HCT116 (cell line): Measurements from ENCODE around the gene GABRA5. TPM values are rescaled to one million over a fixed set of nuclear protein-coding genes. Genes with fewer than 3 reads are reported as not detected.

Source experiments
- ATAC-seq: fragments of 200-7000 bp; cut with Tn5 transposase; 2 replicates; pipeline ENCODE4 v1.9.1; 2020; ENCODE audit warnings: mild to moderate bottlenecking, moderate library complexity
- BruUV-seq: library from RNA; stranded (reverse); fragments of 400-500 nt; replicated peaks from 2 replicates; lab custom pipeline; 2021; lab: Mats Ljungman, UMichigan
- CTCF ChIA-PET: fragments of 300-600 bp; sonication (Branson Sonifier 250); formaldehyde crosslinking; loops from one replicate; lab custom pipeline; 2021; ENCODE audit warnings: antibody characterized with exemption; lab: Charles Lee
- POLR2A ChIA-PET: fragments of 300-600, 350-600 bp; sonication (Branson Sonifier 250); formaldehyde crosslinking; loops from one replicate; lab custom pipeline; 2021; ENCODE audit warnings: antibody characterized with exemption; lab: Charles Lee
- RAD21 ChIA-PET, 2 experiments: fragments of 300-600 bp; sonication (Branson Sonifier 250); formaldehyde crosslinking; loops; one replicate each; lab custom pipeline; 2023; ENCODE audit warnings: low total read pairs in 2 of 2; ENCODE audit not compliant: uncharacterized antibody in 2 of 2, unreplicated experiment in 2 of 2, low non-redundant PET in 1 of 2; lab: Charles Lee
- DNase-seq: peaks from one replicate; pipeline ENCODE4 v3.0.0-alpha.2; 2010; ENCODE audit warnings: low read depth, low spot score
- H2AFZ ChIP-seq: fragments of 200-600 bp; shearing (Covaris generic), sonication (generic); 2 replicates; pipeline ENCODE4 v1.6.1; 2017; ENCODE audit warnings: low read depth, mixed run types, mixed read lengths, antibody characterized with exemption, low read length; ENCODE audit not compliant: poor library complexity, severe bottlenecking
- H3K27ac ChIP-seq: 2 replicates; pipeline ENCODE4 v1.5.1; 2012; ENCODE audit warnings: low read depth, low read length
- H3K27me3 ChIP-seq: fragments of 200-600 bp; sonication (generic); 2 replicates; pipeline ENCODE4 v1.6.1; 2016; ENCODE audit warnings: mixed run types, low read length, mixed read lengths; ENCODE audit not compliant: insufficient read depth
- H3K36me3 ChIP-seq, 2 experiments: fragments of 200-500 bp in 1 of 2; fragments of 200-600 bp in 1 of 2; sonication (Bioruptor generic) in 1 of 2; sonication (generic) in 1 of 2; 2 replicates each; pipeline versions ENCODE4 v1.5.1 to v1.6.1; 2014 to 2016; ENCODE audit warnings: low read length in 2 of 2, inconsistent platforms in 1 of 2, mixed read lengths in 1 of 2, mixed run types in 1 of 2; ENCODE audit not compliant: insufficient read depth in 2 of 2, control insufficient read depth in 1 of 2
- H3K4me1 ChIP-seq, 2 experiments: fragments of 200-600 bp in 1 of 2; sonication (generic) in 1 of 2; 2 replicates each; pipeline versions ENCODE4 v1.5.1 to v1.6.1; 2012 to 2017; ENCODE audit warnings: low read length in 2 of 2, inconsistent platforms in 1 of 2, mild to moderate bottlenecking in 1 of 2, mixed read lengths in 1 of 2, mixed run types in 1 of 2, moderate library complexity in 1 of 2; ENCODE audit not compliant: insufficient read depth in 2 of 2, control insufficient read depth in 1 of 2
- H3K4me2 ChIP-seq: fragments of 200-600 bp; sonication (generic); 2 replicates; pipeline ENCODE4 v1.6.1; 2017; ENCODE audit warnings: mixed run types, low read length, mixed read lengths
- H3K4me3 ChIP-seq, 2 experiments: fragments of 200-600 bp in 1 of 2; sonication (generic) in 1 of 2; replicated peaks in 1 of 2; 2 replicates each; pipeline ENCODE4 v1.5.1; 2011 to 2016; ENCODE audit warnings: low read length in 2 of 2, control low read depth in 1 of 2, low read depth in 1 of 2, mild to moderate bottlenecking in 1 of 2, mixed read lengths in 1 of 2, mixed run types in 1 of 2
- H3K79me2 ChIP-seq: fragments of 200-600 bp; sonication (generic); 2 replicates; pipeline ENCODE4 v1.6.1; 2017; ENCODE audit warnings: mild to moderate bottlenecking, mixed run types, low read length, moderate library complexity, mixed read lengths; ENCODE audit not compliant: insufficient read depth
- H3K9ac ChIP-seq: fragments of 200-600 bp; sonication (generic); 2 replicates; pipeline ENCODE4 v1.6.1; 2016; ENCODE audit warnings: low read length, mixed read lengths
- H3K9me2 ChIP-seq: fragments of 200-600 bp; sonication (generic), shearing (Covaris generic); 2 replicates; pipeline ENCODE4 v1.6.1; 2017; ENCODE audit warnings: mixed run types, mild to moderate bottlenecking, moderate library complexity; ENCODE audit not compliant: insufficient read depth
- H3K9me3 ChIP-seq, 2 experiments: fragments of 200-500 bp in 1 of 2; fragments of 200-600 bp in 1 of 2; sonication (Bioruptor generic) in 1 of 2; sonication (generic) in 1 of 2; 2 replicates each; pipeline ENCODE4 v1.6.1; 2014 to 2017; ENCODE audit warnings: low read length in 2 of 2, mixed read lengths in 2 of 2, inconsistent platforms in 1 of 2, low read depth in 1 of 2, mild to moderate bottlenecking in 1 of 2, mixed run types in 1 of 2, moderate library complexity in 1 of 2; ENCODE audit not compliant: control insufficient read depth in 1 of 2, insufficient read depth in 1 of 2
- H4K20me1 ChIP-seq: fragments of 200-600 bp; sonication (generic), shearing (Covaris generic); 2 replicates; pipeline ENCODE4 v1.6.1; 2017; ENCODE audit warnings: mixed run types, mild to moderate bottlenecking, moderate library complexity; ENCODE audit not compliant: insufficient read depth
- ATF3 ChIP-seq: IDR thresholded peaks from 2 replicates; pipeline ENCODE4 v1.6.1; 2012
- CEBPB ChIP-seq: IDR thresholded peaks from 2 replicates; pipeline ENCODE4 v1.6.1; 2012; ENCODE audit warnings: low read depth
- CTCF ChIP-seq, 3 experiments: fragments of 200-600 bp in 1 of 3; sonication (generic) in 1 of 3; IDR thresholded peaks in 2 of 3; conservative IDR thresholded peaks in 1 of 3; 2 replicates each; pipeline ENCODE4 v1.5.1; 2012 to 2017; ENCODE audit warnings: low read depth in 2 of 3, low read length in 2 of 3, antibody characterized with exemption in 1 of 3, borderline replicate concordance in 1 of 3, control low read depth in 1 of 3, mild to moderate bottlenecking in 1 of 3, mixed read lengths in 1 of 3, mixed run types in 1 of 3, moderate library complexity in 1 of 3; ENCODE audit not compliant: insufficient read depth in 1 of 3
- EGR1 ChIP-seq: IDR thresholded peaks from 2 replicates; pipeline ENCODE4 v1.6.1; 2012; ENCODE audit warnings: low read depth
- ELF1 ChIP-seq: IDR thresholded peaks from 2 replicates; pipeline ENCODE4 v1.6.1; 2012; ENCODE audit warnings: low read depth, borderline replicate concordance
- EZH2phosphoT487 ChIP-seq: fragments of 200-600 bp; IDR thresholded peaks from 2 replicates; pipeline ENCODE4 v1.6.1; 2018; ENCODE audit warnings: antibody characterized with exemption, borderline replicate concordance
- FOSL1 ChIP-seq: IDR thresholded peaks from 2 replicates; pipeline ENCODE4 v1.6.1; 2012; ENCODE audit warnings: low read depth
- JUND ChIP-seq: IDR thresholded peaks from 2 replicates; pipeline ENCODE4 v1.6.1; 2012
- POLR2A ChIP-seq: IDR thresholded peaks from 2 replicates; pipeline ENCODE4 v1.7.0; 2011; ENCODE audit warnings: borderline replicate concordance; ENCODE audit not compliant: insufficient read depth, insufficient read length; ENCODE audit errors: extremely low read depth
- POLR2AphosphoS5 ChIP-seq: IDR thresholded peaks from 2 replicates; pipeline ENCODE4 v1.6.1; 2011; ENCODE audit warnings: mild to moderate bottlenecking, low read depth, low read length, moderate library complexity
- RAD21 ChIP-seq: IDR thresholded peaks from 2 replicates; pipeline ENCODE4 v1.6.1; 2012; ENCODE audit warnings: low read depth, mild to moderate bottlenecking
- SIN3A ChIP-seq: IDR thresholded peaks from 2 replicates; pipeline ENCODE4 v1.6.1; 2012; ENCODE audit warnings: low read depth
- SP1 ChIP-seq: IDR thresholded peaks from 2 replicates; pipeline ENCODE4 v1.6.1; 2012; ENCODE audit warnings: low read depth
- SRF ChIP-seq: IDR thresholded peaks from 2 replicates; pipeline ENCODE4 v1.6.1; 2012; ENCODE audit warnings: low read depth
- YY1 ChIP-seq: IDR thresholded peaks from 2 replicates; pipeline ENCODE4 v1.6.1; 2011; ENCODE audit warnings: low read length, low read depth, moderate library complexity, mild to moderate bottlenecking; ENCODE audit not compliant: insufficient replicate concordance; ENCODE audit errors: extremely low read depth
- ZBTB33 ChIP-seq: IDR thresholded peaks from 2 replicates; pipeline ENCODE4 v1.6.1; 2011; ENCODE audit warnings: mild to moderate bottlenecking, low read length, moderate library complexity; ENCODE audit not compliant: insufficient replicate concordance; ENCODE audit errors: extremely low read depth
- ZFX ChIP-seq: fragments of 450-650 bp; IDR thresholded peaks from 2 replicates; pipeline ENCODE4 v1.6.1; 2017
- intact Hi-C: fragments of 100-400 bp; cut with micrococcal nuclease; formaldehyde crosslinking; loops from 2 replicates; pipeline ENCODE4 v1.10.0; 2022
- total RNA-seq: library from RNA; stranded (reverse); gene quantifications from one replicate; pipeline ENCODE4 v1.2.1, GENCODE V29; 2021; ENCODE audit not compliant: unreplicated experiment
- TF ChIP-seq, protein P1 (sequence below): IDR thresholded peaks from 2 replicates; pipeline ENCODE4 v1.6.1; 2012
- TF ChIP-seq, protein P2 (sequence below): IDR thresholded peaks from 2 replicates; pipeline ENCODE4 v1.6.1; 2012; ENCODE audit warnings: low read depth

The GABRA5 gene
- total RNA-seq, 1 experiment from 2014 or later = not detected

GRCh38 chr15:26890988-26891387 lies 24.1 kb downstream of the GABRA5 start:
- Histone ChIP-seq H3K9me2 (no peaks in the 10 kb centered on the region), H3K36me3 (no peaks in the 10 kb centered on the region), H3K4me2 (no peak overlapping the region), H3K4me3 (no peak overlapping the region), H3K79me2 (no peaks in the 10 kb centered on the region), H3K27ac (no peak overlapping the region), H2AFZ (no peak overlapping the region), H3K9ac (no peak overlapping the region), H3K4me1 (no peaks in the 10 kb centered on the region), H3K27me3 (no peaks in the 10 kb centered on the region), H3K9me3 (peaks cover 8 to 24% of the 10 kb centered on the region in 2 experiments; a peak in 1 of 4 replicates), H4K20me1 (no peaks in the 10 kb centered on the region)
- DNase-seq = no peak
- ChIA-PET POLR2A (no interaction called here), CTCF (interaction anchor here (0.8 kb wide), 1 partner anchor 1235 kb away, joined by 3 read pairs; no protein-coding TSS in a partner anchor), RAD21 (no interaction called here)
- TF ChIP-seq SP1 (no peak), ELF1 (no peak), CTCF (IDR thresholded peaks at IDR 0.05 in 2 of 3, conservative IDR thresholded peaks at IDR 0.05 in 1 of 3; ENCODE audit: borderline replicate concordance in 1 of 3, insufficient read depth in 1 of 3, low read depth in 2 of 3, low read length in 2 of 3) (no peak), CEBPB (no peak), EGR1 (no peak), FOSL1 (no peak), POLR2A (no peak), ZBTB33 (no peak), RAD21 (no peak), ATF3 (no peak), ZFX (no peak), SIN3A (no peak), JUND (no peak), EZH2phosphoT487 (no peak), YY1 (no peak), SRF (no peak), POLR2AphosphoS5 (no peak)
- TF ChIP-seq, protein P1, sequence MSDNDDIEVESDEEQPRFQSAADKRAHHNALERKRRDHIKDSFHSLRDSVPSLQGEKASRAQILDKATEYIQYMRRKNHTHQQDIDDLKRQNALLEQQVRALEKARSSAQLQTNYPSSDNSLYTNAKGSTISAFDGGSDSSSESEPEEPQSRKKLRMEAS = no peak
- TF ChIP-seq, protein P2, sequence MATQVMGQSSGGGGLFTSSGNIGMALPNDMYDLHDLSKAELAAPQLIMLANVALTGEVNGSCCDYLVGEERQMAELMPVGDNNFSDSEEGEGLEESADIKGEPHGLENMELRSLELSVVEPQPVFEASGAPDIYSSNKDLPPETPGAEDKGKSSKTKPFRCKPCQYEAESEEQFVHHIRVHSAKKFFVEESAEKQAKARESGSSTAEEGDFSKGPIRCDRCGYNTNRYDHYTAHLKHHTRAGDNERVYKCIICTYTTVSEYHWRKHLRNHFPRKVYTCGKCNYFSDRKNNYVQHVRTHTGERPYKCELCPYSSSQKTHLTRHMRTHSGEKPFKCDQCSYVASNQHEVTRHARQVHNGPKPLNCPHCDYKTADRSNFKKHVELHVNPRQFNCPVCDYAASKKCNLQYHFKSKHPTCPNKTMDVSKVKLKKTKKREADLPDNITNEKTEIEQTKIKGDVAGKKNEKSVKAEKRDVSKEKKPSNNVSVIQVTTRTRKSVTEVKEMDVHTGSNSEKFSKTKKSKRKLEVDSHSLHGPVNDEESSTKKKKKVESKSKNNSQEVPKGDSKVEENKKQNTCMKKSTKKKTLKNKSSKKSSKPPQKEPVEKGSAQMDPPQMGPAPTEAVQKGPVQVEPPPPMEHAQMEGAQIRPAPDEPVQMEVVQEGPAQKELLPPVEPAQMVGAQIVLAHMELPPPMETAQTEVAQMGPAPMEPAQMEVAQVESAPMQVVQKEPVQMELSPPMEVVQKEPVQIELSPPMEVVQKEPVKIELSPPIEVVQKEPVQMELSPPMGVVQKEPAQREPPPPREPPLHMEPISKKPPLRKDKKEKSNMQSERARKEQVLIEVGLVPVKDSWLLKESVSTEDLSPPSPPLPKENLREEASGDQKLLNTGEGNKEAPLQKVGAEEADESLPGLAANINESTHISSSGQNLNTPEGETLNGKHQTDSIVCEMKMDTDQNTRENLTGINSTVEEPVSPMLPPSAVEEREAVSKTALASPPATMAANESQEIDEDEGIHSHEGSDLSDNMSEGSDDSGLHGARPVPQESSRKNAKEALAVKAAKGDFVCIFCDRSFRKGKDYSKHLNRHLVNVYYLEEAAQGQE = no peak
- no peak for ATAC-seq
- BruUV-seq = no TSS peak
- intact Hi-C loops = loop anchor here (5.0 kb wide), 1 partner anchor 126 kb away; no protein-coding TSS in a partner anchor
